Transverse colon (tissue), 4 donors: ENCODE results near the gene SP110. TPM values are rescaled to one million over a fixed set of nuclear protein-coding genes. Genes with fewer than 3 reads are reported as not detected.

ENCODE experiments used
- DNase-seq: peaks from one replicate; pipeline ENCODE4 v3.0.0-alpha.2; 2019
- H3K27ac ChIP-seq, 4 donors: fragments of 200-600 bp; sonication (generic); 2 replicates each; pipeline ENCODE4 v1.5.1; 2016 to 2018; ENCODE audit warnings: inconsistent platforms in 4 of 4
- H3K27me3 ChIP-seq: fragments of 200-600 bp; sonication (generic); 2 replicates; pipeline ENCODE4 v1.5.1; 2017; ENCODE audit warnings: inconsistent platforms
- H3K36me3 ChIP-seq, 4 donors: fragments of 200-600 bp; sonication (generic); 2 replicates each; pipeline ENCODE4 v1.5.1; 2017 to 2019; ENCODE audit warnings: inconsistent platforms in 4 of 4
- H3K4me1 ChIP-seq, 4 donors: fragments of 200-600 bp; sonication (generic); 2 replicates each; pipeline ENCODE4 v1.5.1; 2017 to 2020; ENCODE audit warnings: inconsistent platforms in 4 of 4
- H3K4me3 ChIP-seq, 4 donors: fragments of 200-600 bp; sonication (generic); 1 replicate in 1 of 4; 2 replicates in 3 of 4; pipeline versions ENCODE4 v1.5.1 to v1.6.1; 2017 to 2019; ENCODE audit warnings: inconsistent platforms in 4 of 4
- H3K9me3 ChIP-seq, 2 donors: fragments of 200-600 bp; sonication (generic); 2 replicates each; pipeline ENCODE4 v1.5.1; 2017 to 2019; ENCODE audit warnings: inconsistent platforms in 2 of 2
- EP300 ChIP-seq: sonication (generic); formaldehyde crosslinking; IDR thresholded peaks from one replicate; pipeline ENCODE4 v1.6.1; 2017; ENCODE audit warnings: antibody characterized with exemption, low read depth
- POLR2A ChIP-seq: fragments of 450-650 bp; IDR thresholded peaks from one replicate; pipeline ENCODE4 v1.6.1; 2016; ENCODE audit warnings: antibody characterized with exemption, mild to moderate bottlenecking, moderate library complexity
- POLR2AphosphoS5 ChIP-seq, 3 donors: sonication (generic); formaldehyde crosslinking; IDR thresholded peaks; one replicate each; pipeline ENCODE4 v1.6.1; 2016; ENCODE audit warnings: antibody characterized with exemption in 3 of 3
- WGBS, 2 donors: methylation state at CpG; one replicate each; pipeline ENCODE4 v1.1.5; 2018; ENCODE audit warnings: low coverage in 1 of 2; 5-methylcytosine and 5-hydroxymethylcytosine counted together
- in situ Hi-C, 4 donors: fragments of 200-750 bp; cut with MboI; loops; one replicate each; pipeline versions ENCODE4 v1.15.0 to v1.15.1; 2017; ENCODE audit warnings: low sequenced_read_pairs in 3 of 4, low pct_ligation_motif_present in 1 of 4, low pct_unique_long_range_greater_than_20kb in 1 of 4
- intact Hi-C: fragments of 100-400 bp; cut with DNase I; formaldehyde crosslinking; loops from one replicate; pipeline ENCODE4 v1.15.1; 2023; ENCODE audit warnings: low total_unique reads
- total RNA-seq, 4 donors: library from RNA; depleted of rRNA; stranded (reverse); fragments of >200 nt; gene quantifications; one replicate each; pipeline ENCODE4 v1.1.0, GENCODE V29; 2016
- TF ChIP-seq, protein P1 (sequence below), 5 experiments: fragments of 200-600 bp in 3 of 5; fragments of 450-650 bp in 2 of 5; sonication (generic) in 3 of 5; IDR thresholded peaks; 1 replicate in 2 of 5; 2 replicates in 3 of 5; pipeline ENCODE4 v1.5.1; 2016 to 2017; ENCODE audit warnings: antibody characterized with exemption in 5 of 5, inconsistent platforms in 3 of 5, mild to moderate bottlenecking in 2 of 5, moderate library complexity in 1 of 5

Gene SP110
- total RNA-seq, 4 donors from 2014 or later = 15.0 to 38.4 (median 29.5) TPM

DNA sequence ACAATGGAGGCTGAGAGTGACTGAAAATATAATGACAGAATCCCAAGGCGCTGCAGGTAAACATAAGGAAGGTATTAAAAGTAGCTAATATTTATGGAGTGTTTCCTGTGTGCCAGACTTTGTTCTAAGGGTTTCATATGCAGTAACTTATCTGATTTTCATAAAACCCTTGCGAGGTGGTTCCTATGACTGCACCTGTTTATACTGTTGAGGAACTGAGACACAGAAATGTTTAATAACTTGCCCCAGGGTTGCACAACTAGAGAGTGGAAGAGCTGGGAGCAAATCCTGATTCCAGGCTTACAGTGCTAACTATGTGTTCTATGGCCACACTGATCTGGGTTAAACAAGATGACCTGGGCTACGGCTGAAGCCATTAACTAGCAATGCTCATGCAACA, 2.4 kb downstream of the SP110 start:
- Histone ChIP-seq H3K4me3 (no peak overlapping the region), H3K36me3 (peaks cover 0 to 8% (median 2%) of the 10 kb centered on the region in 4 donors), H3K4me1 (peaks cover 0 to 22% (median 10%) of the 10 kb centered on the region in 4 donors), H3K9me3 (no peaks in the 10 kb centered on the region), H3K27me3 (no peaks in the 10 kb centered on the region), H3K27ac (no peak overlapping the region)
- TF ChIP-seq, protein P1, sequence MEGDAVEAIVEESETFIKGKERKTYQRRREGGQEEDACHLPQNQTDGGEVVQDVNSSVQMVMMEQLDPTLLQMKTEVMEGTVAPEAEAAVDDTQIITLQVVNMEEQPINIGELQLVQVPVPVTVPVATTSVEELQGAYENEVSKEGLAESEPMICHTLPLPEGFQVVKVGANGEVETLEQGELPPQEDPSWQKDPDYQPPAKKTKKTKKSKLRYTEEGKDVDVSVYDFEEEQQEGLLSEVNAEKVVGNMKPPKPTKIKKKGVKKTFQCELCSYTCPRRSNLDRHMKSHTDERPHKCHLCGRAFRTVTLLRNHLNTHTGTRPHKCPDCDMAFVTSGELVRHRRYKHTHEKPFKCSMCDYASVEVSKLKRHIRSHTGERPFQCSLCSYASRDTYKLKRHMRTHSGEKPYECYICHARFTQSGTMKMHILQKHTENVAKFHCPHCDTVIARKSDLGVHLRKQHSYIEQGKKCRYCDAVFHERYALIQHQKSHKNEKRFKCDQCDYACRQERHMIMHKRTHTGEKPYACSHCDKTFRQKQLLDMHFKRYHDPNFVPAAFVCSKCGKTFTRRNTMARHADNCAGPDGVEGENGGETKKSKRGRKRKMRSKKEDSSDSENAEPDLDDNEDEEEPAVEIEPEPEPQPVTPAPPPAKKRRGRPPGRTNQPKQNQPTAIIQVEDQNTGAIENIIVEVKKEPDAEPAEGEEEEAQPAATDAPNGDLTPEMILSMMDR (IDR thresholded peaks at IDR 0.05) = no peak
- no peak for TF ChIP-seq POLR2AphosphoS5 (IDR thresholded peaks at IDR 0.05)
- TF ChIP-seq POLR2A = no peak
- no peak for TF ChIP-seq EP300
- in situ Hi-C loops (loop anchor here in 2 of 4 donors (25.0 kb wide), 1 partner anchor 395 kb away; no protein-coding TSS in a partner anchor), intact Hi-C loops (no loop called here)
- no peak for DNase-seq
- 76 to 100% methylated on average over 1 to 3 of the region's 3 CpGs for WGBS, 2 donors

DNA sequence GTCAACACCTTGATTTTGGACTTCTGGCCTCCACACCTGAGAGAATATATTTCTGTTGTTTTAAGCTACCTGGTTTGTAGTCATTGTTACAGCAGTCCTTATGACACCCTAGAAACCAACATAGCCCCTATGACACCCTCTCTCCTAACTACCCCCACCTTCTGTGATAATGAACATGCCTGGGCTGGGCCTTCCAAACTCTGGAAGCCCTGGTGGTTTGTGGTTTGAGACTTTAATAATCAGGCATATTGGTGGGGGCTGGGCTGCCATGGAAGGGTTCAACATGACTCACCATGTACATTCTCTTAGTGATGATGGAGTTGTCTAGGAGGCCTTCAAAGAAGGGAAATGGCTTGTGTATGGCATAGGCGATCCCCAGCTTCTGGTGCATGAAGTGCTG, 3.3 kb downstream of the SP110 start:
- H3K36me3 ChIP-seq = peaks cover 0 to 16% (median 2%) of the 10 kb centered on the region in 4 donors
- intact Hi-C loops (no loop called here), in situ Hi-C loops (loop anchor here in 2 of 4 donors (25.0 kb wide), 1 partner anchor 396 kb away; no protein-coding TSS in a partner anchor)
- H3K27ac ChIP-seq = no peak overlapping the region
- TF ChIP-seq POLR2AphosphoS5 (IDR thresholded peaks at IDR 0.05) = no peak
- TF ChIP-seq, protein P1 (IDR thresholded peaks at IDR 0.05) = no peak
- H3K9me3 ChIP-seq = no peaks in the 10 kb centered on the region
- H3K27me3 ChIP-seq = no peaks in the 10 kb centered on the region
- 89 to 100% methylated on average over 1 of the region's 1 CpG for WGBS, 2 donors
- H3K4me1 ChIP-seq = peaks cover 0 to 22% (median 10%) of the 10 kb centered on the region in 4 donors
- no peak overlapping the region for H3K4me3 ChIP-seq
- DNase-seq = no peak

DNA sequence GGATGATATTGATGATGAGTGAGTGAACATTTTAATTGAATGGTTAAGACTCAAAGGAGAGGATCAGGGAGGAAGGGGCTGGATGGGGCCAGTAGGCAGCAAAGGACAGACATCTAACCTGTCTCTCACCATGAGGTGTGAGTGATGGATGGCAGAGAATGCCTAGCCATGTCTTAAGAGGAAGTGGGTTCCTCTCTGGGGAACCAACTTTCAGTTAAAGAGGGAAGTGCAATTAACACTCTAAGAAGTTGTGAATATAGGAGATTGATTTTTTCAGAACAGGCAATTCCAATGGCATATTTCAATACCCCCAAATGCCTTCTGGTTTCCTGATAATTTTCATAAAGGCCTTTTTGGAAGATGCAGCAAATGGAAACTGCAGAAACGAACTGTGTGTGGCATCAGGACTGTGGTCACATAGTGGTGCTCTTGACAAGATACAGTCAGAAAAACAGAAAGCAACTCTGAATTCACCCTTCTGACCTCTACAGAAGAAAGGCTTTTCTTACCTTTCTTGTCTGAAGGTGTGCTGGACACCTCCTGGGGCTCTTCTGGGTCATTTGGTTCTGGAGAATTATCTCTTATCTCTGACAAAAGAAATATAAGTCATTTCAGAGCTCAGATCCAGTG, 10.2 kb downstream of the SP110 start:
- H3K27me3 ChIP-seq = no peaks in the 10 kb centered on the region
- intact Hi-C loops (no loop called here), in situ Hi-C loops (loop anchor here in 2 of 4 donors (25.0 kb wide), 1 partner anchor 403 kb away; no protein-coding TSS in a partner anchor)
- H3K27ac ChIP-seq = no peak overlapping the region
- H3K9me3 ChIP-seq = no peaks in the 10 kb centered on the region
- 70 to 74% methylated on average over 1 of the region's 1 CpG for WGBS, 2 donors
- H3K4me3 ChIP-seq = no peak overlapping the region
- H3K36me3 ChIP-seq = peaks cover 0 to 69% (median 12%) of the 10 kb centered on the region in 4 donors
- DNase-seq = no peak
- TF ChIP-seq EP300 = no peak
- TF ChIP-seq, protein P1 (IDR thresholded peaks at IDR 0.05) = no peak
- no peak for TF ChIP-seq POLR2AphosphoS5 (IDR thresholded peaks at IDR 0.05)
- TF ChIP-seq POLR2A = no peak
- no peaks in the 10 kb centered on the region for H3K4me1 ChIP-seq

DNA sequence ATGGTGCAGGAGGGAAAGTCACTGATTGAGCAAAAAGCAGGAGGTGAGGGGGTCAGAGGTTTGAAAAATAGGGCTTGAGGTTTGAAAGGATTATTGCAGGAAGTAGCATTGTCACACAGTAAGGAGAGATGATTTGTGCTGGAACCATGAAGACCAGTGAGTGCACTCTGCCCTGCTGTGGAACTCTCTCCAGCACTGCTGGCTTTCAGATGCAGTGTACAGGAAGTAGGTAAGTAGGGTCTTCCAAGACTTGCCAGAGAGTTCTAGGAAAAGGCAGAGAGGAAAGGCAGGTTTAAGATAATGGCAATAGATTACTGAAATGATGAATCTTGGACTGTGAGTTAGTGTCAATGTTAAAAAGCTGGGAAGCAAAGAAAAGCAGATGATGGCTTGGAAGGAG, 11.2 kb downstream of the SP110 start:
- Histone ChIP-seq H3K9me3 (no peaks in the 10 kb centered on the region), H3K27ac (no peak overlapping the region), H3K27me3 (no peaks in the 10 kb centered on the region), H3K4me3 (no peak overlapping the region), H3K4me1 (no peaks in the 10 kb centered on the region), H3K36me3 (peaks cover 0 to 69% (median 11%) of the 10 kb centered on the region in 4 donors)
- TF ChIP-seq, protein P1 (IDR thresholded peaks at IDR 0.05) = no peak
- no peak for DNase-seq
- in situ Hi-C loops (loop anchor here in 2 of 4 donors (25.0 kb wide), 1 partner anchor 404 kb away; no protein-coding TSS in a partner anchor), intact Hi-C loops (no loop called here)
